GM12878 (cell line): ENCODE data around the gene HINFP. TPM values are rescaled to one million over a fixed set of nuclear protein-coding genes. Genes with fewer than 3 reads are reported as not detected.

Source experiments
- ATAC-seq: fragments of 200-7000 bp; cut with Tn5 transposase; 3 replicates; pipeline ENCODE4 v1.9.1; 2020; ENCODE audit warnings: mild to moderate bottlenecking, moderate library complexity
- BruUV-seq: library from RNA; stranded (reverse); fragments of 400-500 nt; replicated peaks from 2 replicates; lab custom pipeline; 2021; lab: Mats Ljungman, UMichigan
- CTCF ChIA-PET: fragments of 300-600 bp; sonication (Branson Sonifier 250); formaldehyde crosslinking; extraction: SDS; loops from one replicate; lab custom pipeline; 2021; ENCODE audit warnings: inconsistent platforms; lab: Yijun Ruan, JAX
- POLR2A ChIA-PET: fragments of 350-600 bp; formaldehyde crosslinking; extraction: SDS; loops from one replicate; lab custom pipeline; 2021; ENCODE audit warnings: inconsistent platforms; lab: Charles Lee
- RAD21 ChIA-PET: fragments of 300-600 bp; sonication (Branson Sonifier 250); formaldehyde crosslinking; loops from one replicate; lab custom pipeline; 2023; ENCODE audit warnings: antibody characterized with exemption; ENCODE audit not compliant: unreplicated experiment; lab: Charles Lee
- SMC1A ChIA-PET: fragments of 300-600 bp; sonication (Branson Sonifier 250); formaldehyde crosslinking; loops from one replicate; lab custom pipeline; 2023; ENCODE audit not compliant: unreplicated experiment, uncharacterized antibody; lab: Charles Lee
- DNase-seq: peaks from one replicate; pipeline ENCODE4 v3.0.0-alpha.2; 2011; ENCODE audit warnings: low read depth, low spot score
- FAIRE-seq: peaks from 3 replicates; lab custom pipeline; 2011; peaks lifted over from hg19 to GRCh38; lab: Jason Lieb, UNC
- H2AFZ ChIP-seq: 2 replicates; pipeline ENCODE4 v1.6.0; 2011; ENCODE audit warnings: low read depth, low read length, control low read depth; ENCODE audit not compliant: control insufficient read depth
- H3K27ac ChIP-seq: 2 replicates; pipeline ENCODE4 v1.5.1; 2011; ENCODE audit warnings: control low read depth; ENCODE audit not compliant: control insufficient read depth, insufficient read depth
- H3K27me3 ChIP-seq, 2 experiments: replicated peaks in 1 of 2; 2 replicates each; pipeline versions ENCODE4 v1.6.0 to v1.6.1; 2011; ENCODE audit warnings: low read length in 1 of 2; ENCODE audit not compliant: control insufficient read depth in 2 of 2, insufficient read depth in 2 of 2
- H3K36me3 ChIP-seq, 2 experiments: 2 replicates each; pipeline ENCODE4 v1.5.1; 2011; ENCODE audit warnings: low read length in 1 of 2; ENCODE audit not compliant: control insufficient read depth in 2 of 2, insufficient read depth in 2 of 2
- H3K4me1 ChIP-seq: 2 replicates; pipeline ENCODE4 v1.6.1; 2011; ENCODE audit warnings: mild to moderate bottlenecking, low read length, moderate library complexity, mixed read lengths; ENCODE audit not compliant: control insufficient read depth, insufficient read depth
- H3K4me2 ChIP-seq: 2 replicates; pipeline ENCODE4 v1.6.0; 2011; ENCODE audit warnings: control low read depth; ENCODE audit not compliant: control insufficient read depth, insufficient read depth
- H3K4me3 ChIP-seq: fragments of 200-600 bp; sonication (generic); 2 replicates; pipeline ENCODE4 v1.5.1; 2016
- H3K79me2 ChIP-seq: 2 replicates; pipeline ENCODE4 v1.6.0; 2011; ENCODE audit warnings: low read length; ENCODE audit not compliant: control insufficient read depth, insufficient read depth
- H3K9ac ChIP-seq: 2 replicates; pipeline ENCODE4 v1.8.0; 2011; ENCODE audit warnings: low read length, control low read depth, mixed read lengths; ENCODE audit not compliant: control insufficient read depth, insufficient read depth
- H3K9me3 ChIP-seq: replicated peaks from 3 replicates; pipeline ENCODE4 v1.5.1; 2011; ENCODE audit warnings: mild to moderate bottlenecking, low read length; ENCODE audit not compliant: control insufficient read depth, insufficient read depth
- H4K20me1 ChIP-seq: 2 replicates; pipeline ENCODE4 v1.6.0; 2011; ENCODE audit not compliant: control insufficient read depth, insufficient read depth
- BACH1 ChIP-seq: fragments of 450-650 bp; IDR thresholded peaks from 2 replicates; pipeline ENCODE4 v1.6.1; 2017; ENCODE audit warnings: mild to moderate bottlenecking, borderline replicate concordance
- EGR1 ChIP-seq, 2 experiments: IDR thresholded peaks; 1 replicate in 1 of 2; 2 replicates in 1 of 2; pipeline ENCODE4 v1.6.1; 2011 to 2012; ENCODE audit warnings: low read depth in 2 of 2, low read length in 2 of 2, borderline replicate concordance in 1 of 2, mild to moderate bottlenecking in 1 of 2, moderate library complexity in 1 of 2
- EP300 ChIP-seq, 2 experiments: fragments of 150-350 bp in 1 of 2; IDR thresholded peaks; 2 replicates each; pipeline ENCODE4 v1.6.1; 2011 to 2012; ENCODE audit warnings: low read depth in 2 of 2, low read length in 2 of 2, borderline replicate concordance in 1 of 2, improper control_type of control experiment in 1 of 2, inconsistent platforms in 1 of 2; ENCODE audit not compliant: control insufficient read depth in 1 of 2
- GABPA ChIP-seq: IDR thresholded peaks from 2 replicates; pipeline ENCODE4 v1.6.1; 2014; ENCODE audit warnings: antibody characterized with exemption, low read depth, mild to moderate bottlenecking, inconsistent platforms
- HCFC1 ChIP-seq: fragments of 150-350 bp; IDR thresholded peaks from 2 replicates; pipeline ENCODE4 v1.6.1; 2014; ENCODE audit warnings: low read length
- IRF4 ChIP-seq: IDR thresholded peaks from 2 replicates; pipeline ENCODE4 v1.6.1; 2011; ENCODE audit warnings: low read depth, low read length
- JUND ChIP-seq: IDR thresholded peaks from 2 replicates; pipeline ENCODE4 v1.6.1; 2012; ENCODE audit warnings: low read depth, mild to moderate bottlenecking, low read length, improper control_type of control experiment, moderate library complexity
- KLF5 ChIP-seq: fragments of 450-650 bp; IDR thresholded peaks from 2 replicates; pipeline ENCODE4 v1.6.1; 2014; ENCODE audit warnings: mild to moderate bottlenecking; ENCODE audit not compliant: partially characterized antibody
- NKRF ChIP-seq: fragments of 450-650 bp; conservative IDR thresholded peaks from 2 replicates; pipeline ENCODE4 v1.6.1; 2017; ENCODE audit warnings: mild to moderate bottlenecking, moderate library complexity
- POLR2AphosphoS2 ChIP-seq: IDR thresholded peaks from 2 replicates; pipeline ENCODE4 v1.6.1; 2011; ENCODE audit warnings: low read depth, mild to moderate bottlenecking, low read length, improper control_type of control experiment, moderate library complexity
- POU2F2 ChIP-seq: IDR thresholded peaks from 3 replicates; pipeline ENCODE4 v1.6.1; 2011; ENCODE audit warnings: low read depth, mild to moderate bottlenecking, low read length, borderline replicate concordance
- RB1 ChIP-seq: fragments of 450-650 bp; formaldehyde crosslinking; IDR thresholded peaks from 2 replicates; pipeline ENCODE4 v1.6.1; 2017; ENCODE audit warnings: mild to moderate bottlenecking, borderline replicate concordance
- RELA ChIP-seq: fragments of 450-650 bp; IDR thresholded peaks from 2 replicates; pipeline ENCODE4 v1.8.0; 2014; ENCODE audit warnings: borderline replicate concordance; ENCODE audit not compliant: partially characterized antibody
- SP1 ChIP-seq: IDR thresholded peaks from one replicate; pipeline ENCODE4 v1.6.1; 2011; ENCODE audit warnings: low read depth, low read length
- ZNF24 ChIP-seq: fragments of 450-650 bp; IDR thresholded peaks from 2 replicates; pipeline ENCODE4 v1.6.1; 2017; ENCODE audit warnings: antibody characterized with exemption, mild to moderate bottlenecking
- WGBS: methylation state at CpG from one replicate; pipeline ENCODE4 v1.1.6; 2016; ENCODE audit warnings: low lambda C conversion rate; ENCODE audit not compliant: insufficient replicate concordance, insufficient coverage; ENCODE audit errors: missing lambda C conversion rate; 5-methylcytosine and 5-hydroxymethylcytosine counted together
- in situ Hi-C: fragments of 300-500 bp; cut with MboI; formaldehyde crosslinking; loops from 9 replicates; pipeline ENCODE4 v1.14.3; 2018; ENCODE audit warnings: mixed read lengths
- intact Hi-C: fragments of 100-400 bp; cut with micrococcal nuclease; formaldehyde crosslinking; loops from one replicate; pipeline ENCODE4 v1.14.2; 2022; ENCODE audit not compliant: unreplicated experiment
- polyA plus RNA-seq, 11 experiments: library from polyadenylated mRNA; depleted of rRNA in 4 of 11; unstranded in 6 of 11; stranded (reverse) in 5 of 11; fragments of >200 nt; fragmentation: Nextera tagmentation in 4 of 11; fragmentation: Illumina TruSeq in 1 of 11; extraction: Ambion mirVana in 4 of 11; extraction: Trizol in 1 of 11; gene quantifications; 1 replicate in 1 of 11; 2 replicates in 10 of 11; pipeline versions ENCODE4 v1.2.1 to v1.2.3, GENCODE V29; 2011 to 2016; ENCODE audit warnings: inconsistent platforms in 2 of 11, missing spikeins in 2 of 11, low read depth in 1 of 11
- total RNA-seq, 4 experiments: library from RNA; depleted of rRNA in 3 of 4; stranded (reverse); fragments of >200 nt in 3 of 4; fragmentation: Illumina TruSeq in 1 of 4; extraction: Trizol in 1 of 4; gene quantifications; 2 replicates each; pipeline versions ENCODE4 v1.2.1 to v1.2.3, GENCODE V29; 2013 to 2021

HINFP gene
- total and polyA plus RNA-seq, 10 of the 15 experiments (the other 5 are each of a cell fraction or from before 2014, with no cell fraction given), result 13.1 to 26.3 (median 18.6) TPM

GRCh38 chr11:119116235-119116594 lies 5.2 kb upstream of the HINFP start:
- H3K27me3 ChIP-seq, result no peaks in the 10 kb centered on the region
- H4K20me1 ChIP-seq, result no peaks in the 10 kb centered on the region
- no peak for FAIRE-seq
- no peak overlapping the region for H3K27ac ChIP-seq
- no peak overlapping the region for H3K4me3 ChIP-seq
- no peaks in the 10 kb centered on the region for H3K9me3 ChIP-seq
- H3K4me2 ChIP-seq, result no peak overlapping the region
- CTCF ChIA-PET, result interaction anchor here (0.8 kb wide), 1 partner anchor 18 kb away, joined by 3 read pairs; no protein-coding TSS in a partner anchor
- in situ Hi-C loops (no loop called here), intact Hi-C loops (no loop called here)
- SMC1A ChIA-PET, result no interaction called here
- WGBS, result 95% methylated on average over 10 of the region's 10 CpGs
- no TSS peak for BruUV-seq
- DNase-seq, result no peak
- TF ChIP-seq POU2F2 (no peak), RELA (no peak), EGR1 (IDR thresholded peaks at IDR 0.05; ENCODE audit: borderline replicate concordance in 1 of 2, low read depth in 2 of 2, low read length in 2 of 2) (no peak), RB1 (no peak), EP300 (IDR thresholded peaks at IDR 0.05; ENCODE audit: borderline replicate concordance in 1 of 2, control insufficient read depth in 1 of 2, low read depth in 2 of 2, low read length in 2 of 2) (no peak), BACH1 (no peak), IRF4 (no peak), SP1 (no peak), JUND (no peak), KLF5 (no peak), ZNF24 (no peak), GABPA (no peak), HCFC1 (no peak), NKRF (no peak), POLR2AphosphoS2 (no peak)
- H3K36me3 ChIP-seq, result peaks cover 13 to 19% of the 10 kb centered on the region in 2 experiments
- H3K79me2 ChIP-seq, result no peaks in the 10 kb centered on the region
- no peak overlapping the region for H3K9ac ChIP-seq
- no peak overlapping the region for H2AFZ ChIP-seq
- H3K4me1 ChIP-seq, result peaks cover 7% of the 10 kb centered on the region
- RAD21 ChIA-PET, result no interaction called here
- no peak for ATAC-seq
- POLR2A ChIA-PET, result interaction anchor here (0.6 kb wide), 1 partner anchor 88 kb away, joined by 3 read pairs; no protein-coding TSS in a partner anchor
